ENCODE measurements around the gene GMIP. TPM values are rescaled to one million over a fixed set of nuclear protein-coding genes. Genes with fewer than 3 reads are reported as not detected.

The GMIP gene
- total and polyA plus RNA-seq, 8 donors = 5.2 to 96.2 (median 13.8) TPM

GRCh38 chr19:19654441-19654840, 11.0 kb upstream of the GMIP start:
- no peaks in the 10 kb centered on the region for H3K27me3 ChIP-seq
- DNase-seq = no peak
- H3K36me3 ChIP-seq = peaks cover 93 to 100% (median 100%) of the 10 kb centered on the region in 4 donors
- H3K9me3 ChIP-seq = no peaks in the 10 kb centered on the region
- intact Hi-C loops (cut with DNase I; ENCODE audit: low total_unique reads) = no loop called here
- H3K4me1 ChIP-seq = no peaks in the 10 kb centered on the region
- TF ChIP-seq CTCF (IDR thresholded peaks at IDR 0.05) = no peak
- no peak for TF ChIP-seq POLR2AphosphoS5 (IDR thresholded peaks at IDR 0.05)
- TF ChIP-seq EP300 (IDR thresholded peaks at IDR 0.05) = no peak
- TF ChIP-seq POLR2A (IDR thresholded peaks at IDR 0.05) = no peak
- no peak overlapping the region for H3K27ac ChIP-seq
- WGBS, 5 donors = 92 to 99% (median 96%) methylated on average over 13 to 15 of the region's 15 CpGs
- H3K4me3 ChIP-seq = no peak overlapping the region

- WGBS, 5 donors = 91 to 96% (median 95%) methylated on average over 20 to 23 of the region's 23 CpGs
- H3K4me1 ChIP-seq = no peaks in the 10 kb centered on the region
- H3K4me3 ChIP-seq = no peak overlapping the region
- H3K27me3 ChIP-seq = no peaks in the 10 kb centered on the region
- TF ChIP-seq POLR2A (IDR thresholded peaks at IDR 0.05) (no peak), CTCF (IDR thresholded peaks at IDR 0.05) (no peak), EP300 (IDR thresholded peaks at IDR 0.05) (no peak), POLR2AphosphoS5 (IDR thresholded peaks at IDR 0.05) (no peak)
- no peaks in the 10 kb centered on the region for H3K9me3 ChIP-seq
- peaks cover 92 to 100% (median 100%) of the 10 kb centered on the region in 4 donors for H3K36me3 ChIP-seq
- no peak overlapping the region for H3K27ac ChIP-seq
- intact Hi-C loops (cut with DNase I; ENCODE audit: low total_unique reads) = no loop called here
- no peak for DNase-seq
These were observed 10.2 kb upstream of the GMIP start for GRCh38 chr19:19653597-19654147.

- 90 to 96% (median 93%) methylated on average over 22 to 24 of the region's 24 CpGs for WGBS, 5 donors
- no peak overlapping the region for H3K27ac ChIP-seq
- no peak for TF ChIP-seq EP300 (IDR thresholded peaks at IDR 0.05)
- no peak for TF ChIP-seq POLR2AphosphoS5 (IDR thresholded peaks at IDR 0.05)
- TF ChIP-seq CTCF (IDR thresholded peaks at IDR 0.05) = no peak
- TF ChIP-seq POLR2A (IDR thresholded peaks at IDR 0.05) = no peak
- H3K27me3 ChIP-seq = no peaks in the 10 kb centered on the region
- H3K36me3 ChIP-seq = peaks cover 87 to 100% (median 100%) of the 10 kb centered on the region in 4 donors
- no peaks in the 10 kb centered on the region for H3K4me1 ChIP-seq
- H3K9me3 ChIP-seq = no peaks in the 10 kb centered on the region
- intact Hi-C loops (cut with DNase I; ENCODE audit: low total_unique reads) = no loop called here
- no peak for DNase-seq
- no peak overlapping the region for H3K4me3 ChIP-seq
These were observed 9.2 kb upstream of the GMIP start for GRCh38 chr19:19652482-19653295.

GRCh38 chr19:19651076-19651475, 7.6 kb upstream of the GMIP start:
- H3K9me3 ChIP-seq = no peaks in the 10 kb centered on the region
- 63 to 83% (median 78%) methylated on average over 6 to 13 of the region's 13 CpGs for WGBS, 5 donors
- H3K4me1 ChIP-seq = no peaks in the 10 kb centered on the region
- H3K4me3 ChIP-seq = no peak overlapping the region
- TF ChIP-seq EP300 (IDR thresholded peaks at IDR 0.05) = no peak
- TF ChIP-seq CTCF (IDR thresholded peaks at IDR 0.05) = no peak
- TF ChIP-seq POLR2A (IDR thresholded peaks at IDR 0.05) = no peak
- TF ChIP-seq POLR2AphosphoS5 (IDR thresholded peaks at IDR 0.05) = no peak
- no peak for DNase-seq
- intact Hi-C loops (cut with DNase I; ENCODE audit: low total_unique reads) = no loop called here
- H3K27ac ChIP-seq = no peak overlapping the region
- peaks cover 87 to 100% (median 100%) of the 10 kb centered on the region in 4 donors for H3K36me3 ChIP-seq
- no peaks in the 10 kb centered on the region for H3K27me3 ChIP-seq
